GM23338 (cell line): ENCODE results near the gene CENPX. TPM values are rescaled to one million over a fixed set of nuclear protein-coding genes. Genes with fewer than 3 reads are reported as not detected.

Experiments used
- ATAC-seq: fragments of 200-7000 bp; cut with Tn5 transposase; 3 replicates; pipeline ENCODE4 v1.9.1; 2020
- DNase-seq: peaks from one replicate; pipeline ENCODE4 v3.0.0-alpha.2; 2015; ENCODE audit warnings: low spot score
- H2AFZ ChIP-seq: fragments of 200-600 bp; sonication (generic); 2 replicates; pipeline ENCODE4 v1.8.0; 2016; ENCODE audit warnings: antibody characterized with exemption, mild to moderate bottlenecking, moderate library complexity
- H3F3A ChIP-seq: fragments of 200-600 bp; sonication (generic); replicated peaks from 2 replicates; pipeline ENCODE4 v1.8.0; 2017; ENCODE audit warnings: antibody characterized with exemption, mixed run types, low read depth
- H3K27ac ChIP-seq: fragments of 200-600 bp; sonication (generic); 2 replicates; pipeline ENCODE4 v1.6.1; 2016; ENCODE audit warnings: low read depth
- H3K27me3 ChIP-seq: fragments of 200-600 bp; sonication (generic); 2 replicates; pipeline ENCODE4 v1.8.0; 2016; ENCODE audit warnings: mild to moderate bottlenecking, mixed run types, moderate library complexity; ENCODE audit not compliant: insufficient read depth
- H3K36me3 ChIP-seq: fragments of 200-600 bp; sonication (generic); 2 replicates; pipeline ENCODE4 v1.8.0; 2016; ENCODE audit warnings: mild to moderate bottlenecking; ENCODE audit not compliant: insufficient read depth
- H3K4me1 ChIP-seq: fragments of 200-600 bp; sonication (generic); 2 replicates; pipeline ENCODE4 v1.8.0; 2016; ENCODE audit warnings: mild to moderate bottlenecking, moderate library complexity; ENCODE audit not compliant: insufficient read depth
- H3K4me2 ChIP-seq: fragments of 200-600 bp; sonication (generic); 2 replicates; pipeline ENCODE4 v1.7.1; 2017; ENCODE audit warnings: mixed run types
- H3K4me3 ChIP-seq: fragments of 200-600 bp; sonication (generic); 2 replicates; pipeline ENCODE4 v1.6.1; 2016; ENCODE audit warnings: mixed run types
- H3K79me2 ChIP-seq: fragments of 200-600 bp; sonication (generic); replicated peaks from 2 replicates; pipeline ENCODE4 v1.8.0; 2017; ENCODE audit warnings: mild to moderate bottlenecking; ENCODE audit not compliant: insufficient read depth
- H3K9me2 ChIP-seq: fragments of 200-600 bp; sonication (generic); 2 replicates; pipeline ENCODE4 v1.8.0; 2017; ENCODE audit not compliant: insufficient read depth
- H4K20me1 ChIP-seq: fragments of 200-600 bp; sonication (generic); replicated peaks from 2 replicates; pipeline ENCODE4 v1.8.0; 2017; ENCODE audit warnings: mild to moderate bottlenecking; ENCODE audit not compliant: insufficient read depth
- H3K27ac Mint-ChIP-seq: 2 replicates; pipeline ENCODE4 v1.8.0; 2020; ENCODE audit warnings: inconsistent platforms, mild to moderate bottlenecking, moderate library complexity, mixed read lengths
- H3K27me3 Mint-ChIP-seq: 3 replicates; pipeline ENCODE4 v1.8.0; 2022; ENCODE audit warnings: low read depth, mild to moderate bottlenecking, moderate library complexity, mixed read lengths, inconsistent platforms; ENCODE audit not compliant: insufficient read depth, poor library complexity
- H3K36me3 Mint-ChIP-seq: 3 replicates; pipeline ENCODE4 v1.8.0; 2021; ENCODE audit warnings: low read depth, mild to moderate bottlenecking, inconsistent platforms, moderate library complexity, mixed read lengths
- H3K4me1 Mint-ChIP-seq: 3 replicates; pipeline ENCODE4 v1.8.0; 2020; ENCODE audit warnings: mild to moderate bottlenecking, inconsistent platforms, mixed read lengths
- H3K4me3 Mint-ChIP-seq: 3 replicates; pipeline ENCODE4 v1.8.0; 2021; ENCODE audit warnings: moderate library complexity, mild to moderate bottlenecking, inconsistent platforms, mixed read lengths
- H3K9me3 Mint-ChIP-seq: 3 replicates; pipeline ENCODE4 v1.8.0; 2020; ENCODE audit warnings: moderate library complexity, mild to moderate bottlenecking, inconsistent platforms, mixed read lengths
- ETS1 ChIP-seq: IDR thresholded peaks from 2 replicates; pipeline ENCODE4 v1.6.1; 2016; ENCODE audit warnings: antibody characterized with exemption
- EZH2 ChIP-seq: fragments of 200-600 bp; sonication (generic); IDR thresholded peaks from one replicate; pipeline ENCODE4 v1.8.0; 2017; ENCODE audit warnings: antibody characterized with exemption, mild to moderate bottlenecking, low read depth; ENCODE audit not compliant: unreplicated experiment
- EZH2phosphoT487 ChIP-seq: fragments of 200-600 bp; sonication (generic); IDR thresholded peaks from one replicate; pipeline ENCODE4 v1.8.1; 2018; ENCODE audit warnings: antibody characterized with exemption; ENCODE audit not compliant: unreplicated experiment
- JUNB ChIP-seq: IDR thresholded peaks from one replicate; pipeline ENCODE4 v1.6.1; 2016; ENCODE audit warnings: antibody characterized with exemption; ENCODE audit not compliant: unreplicated experiment
- NANOG ChIP-seq: IDR thresholded peaks from 2 replicates; pipeline ENCODE4 v1.6.1; 2016; ENCODE audit warnings: antibody characterized with exemption, borderline replicate concordance
- POLR2AphosphoS5 ChIP-seq: IDR thresholded peaks from 2 replicates; pipeline ENCODE4 v1.6.1; 2016; ENCODE audit warnings: antibody characterized with exemption, low read depth
- ZNF114 ChIP-seq: fragments of 250-450 bp; sonication (Bioruptor Pico); IDR thresholded peaks from 2 replicates; pipeline ENCODE4 v1.5.0; 2020; ENCODE audit warnings: mild to moderate bottlenecking, moderate library complexity
- ZNF331 ChIP-seq: fragments of 250-450 bp; sonication (Bioruptor Pico); IDR thresholded peaks from 2 replicates; pipeline ENCODE4 v1.5.0; 2020; ENCODE audit warnings: low read depth, mild to moderate bottlenecking, moderate library complexity
- ZNF462 ChIP-seq: fragments of 250-450 bp; sonication (Bioruptor Pico); IDR thresholded peaks from 2 replicates; pipeline ENCODE4 v1.5.0; 2020; ENCODE audit warnings: mild to moderate bottlenecking, moderate library complexity
- polyA plus RNA-seq: library from polyadenylated mRNA; unstranded; fragments of >200 nt; fragmentation: Nextera tagmentation; extraction: Ambion mirVana; gene quantifications from 2 replicates; pipeline ENCODE4 v1.2.1, GENCODE V29; 2016
- total RNA-seq: library from RNA; depleted of rRNA; stranded (reverse); fragments of >200 nt; shearing (Covaris generic); gene quantifications from 2 replicates; pipeline ENCODE4 v1.2.3, GENCODE V29; 2014
- TF ChIP-seq, protein P1 (sequence below), 2 experiments: fragments of 200-600 bp in 1 of 2; sonication (generic) in 1 of 2; conservative IDR thresholded peaks; 2 replicates each; pipeline versions ENCODE4 v1.5.1 to v1.6.1; 2016 to 2017; ENCODE audit warnings: antibody characterized with exemption in 2 of 2, low read depth in 2 of 2, mild to moderate bottlenecking in 2 of 2, moderate library complexity in 1 of 2

Gene CENPX
- total and polyA plus RNA-seq, 2 experiments from 2014 or later: 114 to 157 TPM

DNA sequence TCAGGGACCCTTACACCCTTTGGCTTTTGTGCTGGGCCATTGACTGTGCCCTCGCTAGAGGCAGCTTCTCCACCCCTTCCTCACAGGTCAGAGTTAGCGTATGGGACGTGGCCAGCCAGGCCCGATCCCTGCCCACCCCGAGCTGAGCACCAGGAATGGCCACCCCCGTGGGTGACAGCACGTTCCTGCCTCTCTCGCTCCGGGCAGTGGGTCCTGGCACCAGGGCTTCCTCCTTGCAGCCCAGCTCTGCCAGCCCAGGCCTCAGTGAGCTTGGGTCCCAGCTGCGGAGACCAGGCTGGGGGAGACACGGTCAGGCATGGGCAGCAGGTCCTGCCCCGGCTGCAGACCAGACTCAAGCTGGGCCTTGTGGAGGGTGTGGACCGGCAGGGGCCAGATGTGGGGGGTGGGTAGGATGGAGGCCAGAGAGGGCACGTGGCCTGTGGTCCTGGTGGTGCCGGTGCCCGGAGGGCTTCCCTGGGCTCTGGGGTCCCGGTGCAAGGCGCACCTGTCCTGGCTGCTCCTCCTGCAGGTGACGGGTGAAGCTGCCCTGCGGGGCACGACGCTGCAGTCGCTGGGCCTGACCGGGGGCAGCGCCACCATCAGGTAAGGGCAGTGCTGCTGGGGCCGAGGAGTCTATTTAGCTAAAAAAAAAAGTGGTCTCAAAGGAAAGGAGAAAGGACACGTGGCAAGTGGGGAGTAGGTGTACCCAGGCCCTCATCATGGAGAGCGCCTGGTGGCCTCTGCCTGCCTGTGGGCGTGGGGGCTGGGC lies 27.0 kb downstream of the CENPX start:
- DNase-seq: peak; percentile 70
- Histone ChIP-seq H3K4me2 (no peak overlapping the region), H3K36me3 (no peaks in the 10 kb centered on the region), H3K79me2 (no peaks in the 10 kb centered on the region), H3F3A (no peaks in the 10 kb centered on the region), H3K27ac (no peak overlapping the region), H4K20me1 (peaks cover 8% of the 10 kb centered on the region; the same call in 1 of the 2 replicates), H3K4me1 (peaks cover 11% of the 10 kb centered on the region; the same call in 1 of the 2 replicates), H3K4me3 (no peak overlapping the region), H2AFZ (no peak overlapping the region), H3K9me2 (no peaks in the 10 kb centered on the region), H3K27me3 (no peaks in the 10 kb centered on the region)
- H3K4me3 Mint-ChIP-seq: no peak overlapping the region
- peak; percentile 34 for ATAC-seq
- H3K27me3 Mint-ChIP-seq: peaks cover 12% of the 10 kb centered on the region
- peaks cover 7% of the 10 kb centered on the region; the same call in 2 of the 3 replicates for H3K36me3 Mint-ChIP-seq
- no peaks in the 10 kb centered on the region for H3K9me3 Mint-ChIP-seq
- TF ChIP-seq ZNF114 (CRISPR knock-in tag): no peak
- TF ChIP-seq JUNB: no peak
- TF ChIP-seq NANOG: no peak
- TF ChIP-seq, protein P1, sequence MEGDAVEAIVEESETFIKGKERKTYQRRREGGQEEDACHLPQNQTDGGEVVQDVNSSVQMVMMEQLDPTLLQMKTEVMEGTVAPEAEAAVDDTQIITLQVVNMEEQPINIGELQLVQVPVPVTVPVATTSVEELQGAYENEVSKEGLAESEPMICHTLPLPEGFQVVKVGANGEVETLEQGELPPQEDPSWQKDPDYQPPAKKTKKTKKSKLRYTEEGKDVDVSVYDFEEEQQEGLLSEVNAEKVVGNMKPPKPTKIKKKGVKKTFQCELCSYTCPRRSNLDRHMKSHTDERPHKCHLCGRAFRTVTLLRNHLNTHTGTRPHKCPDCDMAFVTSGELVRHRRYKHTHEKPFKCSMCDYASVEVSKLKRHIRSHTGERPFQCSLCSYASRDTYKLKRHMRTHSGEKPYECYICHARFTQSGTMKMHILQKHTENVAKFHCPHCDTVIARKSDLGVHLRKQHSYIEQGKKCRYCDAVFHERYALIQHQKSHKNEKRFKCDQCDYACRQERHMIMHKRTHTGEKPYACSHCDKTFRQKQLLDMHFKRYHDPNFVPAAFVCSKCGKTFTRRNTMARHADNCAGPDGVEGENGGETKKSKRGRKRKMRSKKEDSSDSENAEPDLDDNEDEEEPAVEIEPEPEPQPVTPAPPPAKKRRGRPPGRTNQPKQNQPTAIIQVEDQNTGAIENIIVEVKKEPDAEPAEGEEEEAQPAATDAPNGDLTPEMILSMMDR (conservative IDR thresholded peaks at IDR 0.05; ENCODE audit: low read depth in 2 of 2): peak; percentile 56 to 67
- no peak for TF ChIP-seq EZH2
- H3K27ac Mint-ChIP-seq: no peak overlapping the region
- peaks cover 24% of the 10 kb centered on the region for H3K4me1 Mint-ChIP-seq

GRCh38 chr17:81994593-81995462 lies 27.9 kb downstream of the CENPX start:
- H3K36me3 ChIP-seq: no peaks in the 10 kb centered on the region
- Mint-ChIP-seq H3K9me3 (no peaks in the 10 kb centered on the region), H3K27me3 (peaks cover 13% of the 10 kb centered on the region), H3K36me3 (peaks cover 10% of the 10 kb centered on the region; the same call in 2 of the 3 replicates), H3K27ac (no peak overlapping the region), H3K4me1 (peaks cover 27% of the 10 kb centered on the region), H3K4me3 (no peak overlapping the region)
- H3K27ac ChIP-seq: no peak overlapping the region
- peaks cover 11% of the 10 kb centered on the region; the same call in 1 of the 2 replicates for H3K4me1 ChIP-seq
- ATAC-seq (no peak), DNase-seq (no peak)
- H3K4me3 ChIP-seq: no peak overlapping the region
- no peak overlapping the region for H2AFZ ChIP-seq
- H3K27me3 ChIP-seq: no peaks in the 10 kb centered on the region
- no peak overlapping the region for H3K4me2 ChIP-seq
- H4K20me1 ChIP-seq: peaks cover 6% of the 10 kb centered on the region
- H3K79me2 ChIP-seq: no peaks in the 10 kb centered on the region
- 0 out of 2 replicates have a peak, but pooled peaks cover 3% of the 10 kb centered on the region for H3F3A ChIP-seq
- no peaks in the 10 kb centered on the region for H3K9me2 ChIP-seq
- TF ChIP-seq ETS1 (no peak), ZNF462 (CRISPR knock-in tag) (no peak), ZNF331 (CRISPR knock-in tag) (no peak), EZH2phosphoT487 (no peak), POLR2AphosphoS5 (no peak)
